ENCODE data around the gene ZNF521.

The ZNF521 gene

GRCh38 chr18:25180973-25181548 is 170.9 kb downstream of the ZNF521 start:
- no peak for TF ChIP-seq RARB (CRISPR knock-in tag; IDR thresholded peaks at IDR 0.05)
- no peak for TF ChIP-seq ISL1 (CRISPR knock-in tag; IDR thresholded peaks at IDR 0.05)
- TF ChIP-seq TOX (CRISPR knock-in tag; IDR thresholded peaks at IDR 0.05; ENCODE audit: borderline replicate concordance), result no peak
- no peak for TF ChIP-seq ZC3H10 (CRISPR knock-in tag; IDR thresholded peaks at IDR 0.05)
- TF ChIP-seq ZNF70 (CRISPR knock-in tag; IDR thresholded peaks at IDR 0.05), result no peak
- no peak for TF ChIP-seq OSR1 (CRISPR knock-in tag; IDR thresholded peaks at IDR 0.05)
- TF ChIP-seq CREB5 (CRISPR knock-in tag; IDR thresholded peaks at IDR 0.05; ENCODE audit: low read depth), result no peak
- no peak for TF ChIP-seq TCF4 (CRISPR knock-in tag; IDR thresholded peaks at IDR 0.05; ENCODE audit: borderline replicate concordance)
- TF ChIP-seq SNAI2 (CRISPR knock-in tag; IDR thresholded peaks at IDR 0.05), result no peak
- TF ChIP-seq GLIS3 (CRISPR knock-in tag; IDR thresholded peaks at IDR 0.05), result no peak
- no peak for TF ChIP-seq PPARA (CRISPR knock-in tag; IDR thresholded peaks at IDR 0.05; ENCODE audit: borderline replicate concordance)
- no peak for TF ChIP-seq ZNF565 (CRISPR knock-in tag; conservative IDR thresholded peaks at IDR 0.05; ENCODE audit: low read depth)
- no peak for TF ChIP-seq CSRNP3 (CRISPR knock-in tag; IDR thresholded peaks at IDR 0.05)
- TF ChIP-seq ZFP3 (CRISPR knock-in tag; IDR thresholded peaks at IDR 0.05), result no peak
- TF ChIP-seq ESRRG (CRISPR knock-in tag; IDR thresholded peaks at IDR 0.05), result no peak
- TF ChIP-seq ZFP30 (CRISPR knock-in tag; IDR thresholded peaks at IDR 0.05), result no peak
- ATAC-seq, result no peak

GRCh38 chr18:25177631-25178030 is 174.3 kb downstream of the ZNF521 start:
- TF ChIP-seq ZNF70 (CRISPR knock-in tag; IDR thresholded peaks at IDR 0.05), result no peak
- no peak for TF ChIP-seq ARNTL (CRISPR knock-in tag; IDR thresholded peaks at IDR 0.05; ENCODE audit: borderline replicate concordance, low read depth)
- TF ChIP-seq ZC3H10 (CRISPR knock-in tag; IDR thresholded peaks at IDR 0.05), result no peak
- TF ChIP-seq TSHZ2 (CRISPR knock-in tag; IDR thresholded peaks at IDR 0.05), result no peak
- TF ChIP-seq ESRRG (CRISPR knock-in tag; IDR thresholded peaks at IDR 0.05), result no peak
- no peak for TF ChIP-seq POU6F1 (CRISPR knock-in tag; IDR thresholded peaks at IDR 0.05; ENCODE audit: borderline replicate concordance, low read depth)
- no peak for TF ChIP-seq PATZ1 (CRISPR knock-in tag; IDR thresholded peaks at IDR 0.05; ENCODE audit: borderline replicate concordance)
- ATAC-seq, result no peak

- TF ChIP-seq SNAI2 (CRISPR knock-in tag; IDR thresholded peaks at IDR 0.05) (no peak), ZFP3 (CRISPR knock-in tag; IDR thresholded peaks at IDR 0.05) (no peak), ZC3H10 (CRISPR knock-in tag; IDR thresholded peaks at IDR 0.05) (no peak), TSHZ2 (CRISPR knock-in tag; IDR thresholded peaks at IDR 0.05) (no peak), TCF4 (CRISPR knock-in tag; IDR thresholded peaks at IDR 0.05; ENCODE audit: borderline replicate concordance) (no peak)
These were observed 175.4 kb downstream of the ZNF521 start for GRCh38 chr18:25176518-25177042.

More at GRCh38 chr18:25176518-25177042, 175.4 kb downstream of the ZNF521 start:
- ATAC-seq, result no peak

Measured in SK-N-SH treated with all-trans-retinoic acid at 6 μM for 48 hours (cell line).